Measurements from ENCODE around the gene POLL. TPM values are rescaled to one million over a fixed set of nuclear protein-coding genes. Genes with fewer than 3 reads are reported as not detected.

Gene POLL
- total RNA-seq, 1 experiment from 2014 or later = 51.3 TPM

DNA sequence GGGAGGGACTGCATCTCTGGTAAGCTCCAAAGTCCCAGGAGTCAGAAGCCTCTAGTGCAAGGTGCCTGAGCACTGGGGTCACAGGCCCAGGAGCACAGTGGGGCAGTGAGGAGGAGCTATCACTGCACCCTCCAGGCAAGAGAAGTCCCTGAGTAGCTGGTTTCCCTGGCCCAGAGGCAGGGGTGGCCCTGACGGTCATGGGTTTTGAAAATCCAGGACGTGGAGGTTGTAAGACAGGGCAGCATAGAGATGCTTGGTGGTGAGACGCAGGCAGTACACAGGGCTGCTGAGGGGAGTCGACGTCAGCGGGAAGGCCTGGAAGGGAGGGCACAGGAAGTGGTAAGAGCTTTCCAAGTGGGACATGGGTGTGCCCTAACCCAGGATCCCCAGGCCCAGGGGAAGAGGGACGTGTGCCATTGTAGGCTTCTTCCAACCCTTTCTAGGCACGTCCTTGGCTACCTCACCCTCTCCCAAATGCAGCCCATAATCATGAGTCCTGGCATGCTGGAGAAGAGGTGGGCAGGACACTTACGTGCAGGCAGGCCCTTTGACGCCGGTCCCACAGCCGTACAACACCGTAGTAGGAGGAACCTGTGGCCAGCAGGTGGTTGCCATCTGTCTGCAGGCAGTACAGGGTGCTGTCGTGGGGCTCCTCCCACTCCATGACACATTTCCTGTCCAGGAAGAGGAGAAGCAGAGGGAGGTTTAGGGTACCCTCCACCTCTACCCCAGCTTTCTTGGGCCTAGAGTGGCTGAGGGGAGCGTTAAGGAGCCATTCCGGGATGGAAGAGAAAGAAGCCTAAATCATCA is 23.2 kb upstream of the POLL start:
- Histone ChIP-seq H3K9me2 (ENCODE audit: insufficient read depth) (no peaks in the 10 kb centered on the region), H4K20me1 (ENCODE audit: insufficient read depth) (no peaks in the 10 kb centered on the region), H3K79me2 (ENCODE audit: insufficient read depth, low read length) (no peaks in the 10 kb centered on the region), H3K4me1 (ENCODE audit: control insufficient read depth in 1 of 2, insufficient read depth in 2 of 2, low read length in 2 of 2) (peaks cover 0 to 6% of the 10 kb centered on the region in 2 experiments; a peak in 1 of 4 replicates), H2AFZ (ENCODE audit: low read depth, low read length, poor library complexity, severe bottlenecking) (no peak overlapping the region), H3K4me2 (ENCODE audit: low read length) (no peak overlapping the region), H3K27me3 (ENCODE audit: insufficient read depth, low read length) (no peaks in the 10 kb centered on the region), H3K9ac (ENCODE audit: low read length) (no peak overlapping the region), H3K36me3 (ENCODE audit: control insufficient read depth in 1 of 2, insufficient read depth in 2 of 2, low read length in 2 of 2) (peaks cover 9 to 12% of the 10 kb centered on the region in 2 experiments; a peak in 2 of 4 replicates), H3K27ac (ENCODE audit: low read depth, low read length) (no peak overlapping the region; the same call in 1 of the 2 replicates), H3K4me3 (replicated peaks in 1 of 2; ENCODE audit: low read depth in 1 of 2, low read length in 2 of 2) (no peak overlapping the region), H3K9me3 (ENCODE audit: control insufficient read depth in 1 of 2, insufficient read depth in 1 of 2, low read depth in 1 of 2, low read length in 2 of 2) (no peaks in the 10 kb centered on the region)
- BruUV-seq (replicated peaks) = no TSS peak
- peak; percentile 80 for ATAC-seq
- intact Hi-C loops (cut with micrococcal nuclease) = no loop called here
- no peak for DNase-seq (ENCODE audit: low read depth, low spot score)
- POLR2A ChIA-PET = no interaction called here
- RAD21 ChIA-PET (ENCODE audit: low non-redundant PET in 1 of 2, low total read pairs in 2 of 2, uncharacterized antibody in 2 of 2, unreplicated experiment in 2 of 2) = no interaction called here
- TF ChIP-seq POLR2AphosphoS5 (IDR thresholded peaks at IDR 0.05; ENCODE audit: low read depth, low read length) = 0 out of 2 replicates have a peak, but pooled peaks have one; percentile 22
- TF ChIP-seq, protein P1, sequence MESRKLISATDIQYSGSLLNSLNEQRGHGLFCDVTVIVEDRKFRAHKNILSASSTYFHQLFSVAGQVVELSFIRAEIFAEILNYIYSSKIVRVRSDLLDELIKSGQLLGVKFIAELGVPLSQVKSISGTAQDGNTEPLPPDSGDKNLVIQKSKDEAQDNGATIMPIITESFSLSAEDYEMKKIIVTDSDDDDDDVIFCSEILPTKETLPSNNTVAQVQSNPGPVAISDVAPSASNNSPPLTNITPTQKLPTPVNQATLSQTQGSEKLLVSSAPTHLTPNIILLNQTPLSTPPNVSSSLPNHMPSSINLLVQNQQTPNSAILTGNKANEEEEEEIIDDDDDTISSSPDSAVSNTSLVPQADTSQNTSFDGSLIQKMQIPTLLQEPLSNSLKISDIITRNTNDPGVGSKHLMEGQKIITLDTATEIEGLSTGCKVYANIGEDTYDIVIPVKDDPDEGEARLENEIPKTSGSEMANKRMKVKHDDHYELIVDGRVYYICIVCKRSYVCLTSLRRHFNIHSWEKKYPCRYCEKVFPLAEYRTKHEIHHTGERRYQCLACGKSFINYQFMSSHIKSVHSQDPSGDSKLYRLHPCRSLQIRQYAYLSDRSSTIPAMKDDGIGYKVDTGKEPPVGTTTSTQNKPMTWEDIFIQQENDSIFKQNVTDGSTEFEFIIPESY (IDR thresholded peaks at IDR 0.05; ENCODE audit: extremely low read depth, insufficient replicate concordance, low read length) = no peak
- CTCF ChIA-PET = interaction anchor here (1.1 to 1.4 kb wide), 2 partner anchors 9 to 170 kb away, joined by 3 to 4 read pairs; no protein-coding TSS in a partner anchor

DNA sequence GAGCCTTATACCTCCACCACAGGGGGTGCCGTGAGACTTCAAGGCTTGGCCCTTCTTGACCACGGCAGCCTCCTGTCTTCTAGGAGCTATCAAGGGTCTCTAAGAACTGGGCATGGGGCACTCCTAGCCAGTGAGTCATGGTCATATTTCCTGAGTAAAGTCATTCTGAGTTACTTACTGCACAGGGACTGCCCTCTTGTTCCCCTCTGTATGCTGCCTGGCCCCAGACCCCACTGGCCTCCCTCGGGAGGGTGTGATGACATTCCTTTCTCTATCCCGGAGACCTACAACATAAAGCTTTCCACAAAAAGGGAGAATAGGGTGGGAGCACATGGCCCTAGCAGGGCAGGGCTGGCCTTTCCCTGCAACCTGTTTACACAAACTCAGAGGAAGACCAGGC is 21.4 kb upstream of the POLL start:
- intact Hi-C loops (cut with micrococcal nuclease) = no loop called here
- TF ChIP-seq RAD21 (IDR thresholded peaks at IDR 0.05; ENCODE audit: low read depth) = no peak
- TF ChIP-seq TCF7L2 (IDR thresholded peaks at IDR 0.05; ENCODE audit: borderline replicate concordance, extremely low read depth, insufficient read depth, insufficient read length) = no peak
- no peak for TF ChIP-seq EZH2 (IDR thresholded peaks at IDR 0.05)
- TF ChIP-seq, protein P2, sequence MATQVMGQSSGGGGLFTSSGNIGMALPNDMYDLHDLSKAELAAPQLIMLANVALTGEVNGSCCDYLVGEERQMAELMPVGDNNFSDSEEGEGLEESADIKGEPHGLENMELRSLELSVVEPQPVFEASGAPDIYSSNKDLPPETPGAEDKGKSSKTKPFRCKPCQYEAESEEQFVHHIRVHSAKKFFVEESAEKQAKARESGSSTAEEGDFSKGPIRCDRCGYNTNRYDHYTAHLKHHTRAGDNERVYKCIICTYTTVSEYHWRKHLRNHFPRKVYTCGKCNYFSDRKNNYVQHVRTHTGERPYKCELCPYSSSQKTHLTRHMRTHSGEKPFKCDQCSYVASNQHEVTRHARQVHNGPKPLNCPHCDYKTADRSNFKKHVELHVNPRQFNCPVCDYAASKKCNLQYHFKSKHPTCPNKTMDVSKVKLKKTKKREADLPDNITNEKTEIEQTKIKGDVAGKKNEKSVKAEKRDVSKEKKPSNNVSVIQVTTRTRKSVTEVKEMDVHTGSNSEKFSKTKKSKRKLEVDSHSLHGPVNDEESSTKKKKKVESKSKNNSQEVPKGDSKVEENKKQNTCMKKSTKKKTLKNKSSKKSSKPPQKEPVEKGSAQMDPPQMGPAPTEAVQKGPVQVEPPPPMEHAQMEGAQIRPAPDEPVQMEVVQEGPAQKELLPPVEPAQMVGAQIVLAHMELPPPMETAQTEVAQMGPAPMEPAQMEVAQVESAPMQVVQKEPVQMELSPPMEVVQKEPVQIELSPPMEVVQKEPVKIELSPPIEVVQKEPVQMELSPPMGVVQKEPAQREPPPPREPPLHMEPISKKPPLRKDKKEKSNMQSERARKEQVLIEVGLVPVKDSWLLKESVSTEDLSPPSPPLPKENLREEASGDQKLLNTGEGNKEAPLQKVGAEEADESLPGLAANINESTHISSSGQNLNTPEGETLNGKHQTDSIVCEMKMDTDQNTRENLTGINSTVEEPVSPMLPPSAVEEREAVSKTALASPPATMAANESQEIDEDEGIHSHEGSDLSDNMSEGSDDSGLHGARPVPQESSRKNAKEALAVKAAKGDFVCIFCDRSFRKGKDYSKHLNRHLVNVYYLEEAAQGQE (IDR thresholded peaks at IDR 0.05; ENCODE audit: low read depth) = no peak
- TF ChIP-seq SIN3A (IDR thresholded peaks at IDR 0.05; ENCODE audit: low read depth) = no peak
- TF ChIP-seq EZH2phosphoT487 (IDR thresholded peaks at IDR 0.05; ENCODE audit: borderline replicate concordance) = no peak
- TF ChIP-seq ELF1 (IDR thresholded peaks at IDR 0.05; ENCODE audit: borderline replicate concordance, low read depth) = no peak
- TF ChIP-seq, protein P3, sequence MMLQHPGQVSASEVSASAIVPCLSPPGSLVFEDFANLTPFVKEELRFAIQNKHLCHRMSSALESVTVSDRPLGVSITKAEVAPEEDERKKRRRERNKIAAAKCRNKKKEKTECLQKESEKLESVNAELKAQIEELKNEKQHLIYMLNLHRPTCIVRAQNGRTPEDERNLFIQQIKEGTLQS (IDR thresholded peaks at IDR 0.05) = no peak
- no peak for TF ChIP-seq ZNF274 (IDR thresholded peaks at IDR 0.05; ENCODE audit: low read depth, low read length)
- no peak for TF ChIP-seq ZFX (IDR thresholded peaks at IDR 0.05)

More for the DNA sequence above, 21.4 kb upstream of the POLL start:
- Histone ChIP-seq H3K9me3 (ENCODE audit: control insufficient read depth in 1 of 2, insufficient read depth in 1 of 2, low read depth in 1 of 2, low read length in 2 of 2) (no peaks in the 10 kb centered on the region), H3K4me2 (ENCODE audit: low read length) (no peak overlapping the region), H3K4me3 (replicated peaks in 1 of 2; ENCODE audit: low read depth in 1 of 2, low read length in 2 of 2) (no peak overlapping the region), H3K27me3 (ENCODE audit: insufficient read depth, low read length) (no peaks in the 10 kb centered on the region), H3K79me2 (ENCODE audit: insufficient read depth, low read length) (no peaks in the 10 kb centered on the region), H3K27ac (ENCODE audit: low read depth, low read length) (no peak overlapping the region), H3K36me3 (ENCODE audit: control insufficient read depth in 1 of 2, insufficient read depth in 2 of 2, low read length in 2 of 2) (peaks cover 9 to 12% of the 10 kb centered on the region in 2 experiments; a peak in 2 of 4 replicates), H3K9ac (ENCODE audit: low read length) (no peak overlapping the region), H3K4me1 (ENCODE audit: control insufficient read depth in 1 of 2, insufficient read depth in 2 of 2, low read length in 2 of 2) (peaks cover 0 to 6% of the 10 kb centered on the region in 2 experiments; a peak in 1 of 4 replicates), H2AFZ (ENCODE audit: low read depth, low read length, poor library complexity, severe bottlenecking) (no peak overlapping the region), H3K9me2 (ENCODE audit: insufficient read depth) (no peaks in the 10 kb centered on the region), H4K20me1 (ENCODE audit: insufficient read depth) (no peaks in the 10 kb centered on the region)
- ChIA-PET RAD21 (ENCODE audit: low non-redundant PET in 1 of 2, low total read pairs in 2 of 2, uncharacterized antibody in 2 of 2, unreplicated experiment in 2 of 2) (interaction anchor here in 1 of 2 experiments (0.5 kb wide), 1 partner anchor 11 kb away, joined by 6 read pairs; no protein-coding TSS in a partner anchor), POLR2A (no interaction called here), CTCF (interaction anchor here (1.9 kb wide), 1 partner anchor 172 kb away, joined by 9 read pairs; no protein-coding TSS in a partner anchor)
- DNase-seq (ENCODE audit: low read depth, low spot score) (no peak), ATAC-seq (no peak)
- no TSS peak for BruUV-seq (replicated peaks)
